ENCODE data around the gene NUP42.

The NUP42 gene

DNA sequence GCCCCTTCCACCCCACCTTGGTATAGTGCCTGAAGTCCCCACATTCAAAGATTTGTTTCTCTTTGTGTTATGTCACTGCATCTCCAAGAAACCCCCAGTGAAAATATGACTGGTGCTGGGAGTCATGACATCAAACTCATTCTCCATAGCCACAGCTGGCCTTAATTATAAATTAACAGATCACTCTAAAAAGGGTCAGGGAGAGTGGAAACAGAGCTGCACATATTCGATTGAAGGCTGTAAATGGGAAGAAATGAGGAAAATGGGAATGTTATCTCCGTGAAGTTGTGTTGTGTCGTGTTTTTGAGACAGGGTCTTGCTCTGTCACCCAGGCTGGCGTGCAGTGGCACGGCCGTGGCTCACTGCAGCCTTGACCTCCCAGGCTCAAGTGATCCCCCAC, 24.2 kb upstream of the NUP42 start:
- H2BK12ac ChIP-seq (ENCODE audit: low read length): no peak overlapping the region
- 100% methylated on average over 2 of the region's 6 CpGs for whole genome bisulfite sequencing (ENCODE audit: extremely low coverage, insufficient coverage, insufficient read length)
- H2BK120ac ChIP-seq (ENCODE audit: insufficient read depth, low read length, poor library complexity): no peak overlapping the region
- H3K36me3 ChIP-seq (ENCODE audit: control insufficient read depth in 1 of 2, insufficient read depth in 2 of 2, low read length in 2 of 2): peaks cover 0 to 3% of the 10 kb centered on the region in 2 experiments
- H4K12ac ChIP-seq (ENCODE audit: low read depth, low read length): no peak overlapping the region
- H4K8ac ChIP-seq (ENCODE audit: low read depth, low read length): no peak overlapping the region
- H3K79me1 ChIP-seq (ENCODE audit: low read length): no peaks in the 10 kb centered on the region
- H4K91ac ChIP-seq (ENCODE audit: low read depth, low read length): no peak overlapping the region
- H3K14ac ChIP-seq (ENCODE audit: low read length): no peak overlapping the region
- no peaks in the 10 kb centered on the region for H3K27me3 ChIP-seq (ENCODE audit: insufficient read depth, low read length)
- H3K4me1 ChIP-seq (ENCODE audit: control insufficient read depth in 1 of 2, insufficient read depth in 2 of 2, low read length in 2 of 2): no peaks in the 10 kb centered on the region
- no peaks in the 10 kb centered on the region for H3K9me3 ChIP-seq (ENCODE audit: insufficient read depth, low read depth, low read length)
- no peak overlapping the region for H2AFZ ChIP-seq (ENCODE audit: insufficient read depth, low read length, poor library complexity)
- H3K4me2 ChIP-seq (ENCODE audit: low read length): no peak overlapping the region
- H3K27ac ChIP-seq (ENCODE audit: low read depth, low read length): no peak overlapping the region
- H2AK5ac ChIP-seq (ENCODE audit: low read length): no peak overlapping the region
- no peak overlapping the region for H3K23ac ChIP-seq (ENCODE audit: low read length)
- no peak overlapping the region for H3K4ac ChIP-seq (ENCODE audit: low read depth, low read length)
- H2BK5ac ChIP-seq (ENCODE audit: low read depth, low read length, poor library complexity): no peak overlapping the region
- no peak for DNase-seq
- no peak overlapping the region for H3K18ac ChIP-seq (ENCODE audit: low read length)
- H3K79me2 ChIP-seq (ENCODE audit: control insufficient read depth, insufficient read depth, low read length, poor library complexity): no peaks in the 10 kb centered on the region
- no peak overlapping the region for H3K9ac ChIP-seq (ENCODE audit: low read length)
- no peak overlapping the region for H3K4me3 ChIP-seq (ENCODE audit: low read depth, low read length)

DNA sequence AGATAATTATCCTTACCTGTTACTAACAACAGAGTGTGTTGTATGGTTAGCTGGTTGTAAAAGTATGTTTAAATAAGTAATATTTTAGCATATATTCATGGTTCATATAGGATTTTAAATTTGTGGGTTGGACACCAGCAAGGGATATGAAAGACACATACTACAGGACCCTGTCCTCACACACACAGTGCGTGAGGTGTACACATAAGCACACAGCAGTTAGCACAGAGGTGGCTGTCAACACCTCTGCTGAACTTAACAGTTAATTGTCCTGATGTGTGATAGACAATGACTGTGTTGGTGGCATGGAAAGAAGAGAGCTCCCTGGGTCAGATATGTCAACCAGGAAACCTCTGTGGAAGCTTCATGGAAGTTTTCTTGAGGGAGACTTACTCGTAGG, 23.3 kb upstream of the NUP42 start:
- Histone ChIP-seq H3K14ac (ENCODE audit: low read length) (no peak overlapping the region), H4K12ac (ENCODE audit: low read depth, low read length) (no peak overlapping the region), H3K9me3 (ENCODE audit: insufficient read depth, low read depth, low read length) (no peaks in the 10 kb centered on the region), H3K4me2 (ENCODE audit: low read length) (no peak overlapping the region), H2BK5ac (ENCODE audit: low read depth, low read length, poor library complexity) (no peak overlapping the region), H3K79me1 (ENCODE audit: low read length) (no peaks in the 10 kb centered on the region), H3K4me3 (ENCODE audit: low read depth, low read length) (no peak overlapping the region), H3K4ac (ENCODE audit: low read depth, low read length) (no peak overlapping the region), H3K9ac (ENCODE audit: low read length) (no peak overlapping the region), H3K79me2 (ENCODE audit: control insufficient read depth, insufficient read depth, low read length, poor library complexity) (no peaks in the 10 kb centered on the region), H3K23ac (ENCODE audit: low read length) (no peak overlapping the region), H2AFZ (ENCODE audit: insufficient read depth, low read length, poor library complexity) (no peak overlapping the region), H2AK5ac (ENCODE audit: low read length) (no peak overlapping the region), H3K36me3 (ENCODE audit: control insufficient read depth in 1 of 2, insufficient read depth in 2 of 2, low read length in 2 of 2) (peaks cover 0 to 3% of the 10 kb centered on the region in 2 experiments), H3K4me1 (ENCODE audit: control insufficient read depth in 1 of 2, insufficient read depth in 2 of 2, low read length in 2 of 2) (no peaks in the 10 kb centered on the region), H2BK12ac (ENCODE audit: low read length) (no peak overlapping the region), H4K8ac (ENCODE audit: low read depth, low read length) (no peak overlapping the region), H4K91ac (ENCODE audit: low read depth, low read length) (no peak overlapping the region), H3K18ac (ENCODE audit: low read length) (no peak overlapping the region), H2BK120ac (ENCODE audit: insufficient read depth, low read length, poor library complexity) (no peak overlapping the region), H3K27me3 (ENCODE audit: insufficient read depth, low read length) (no peaks in the 10 kb centered on the region), H3K27ac (ENCODE audit: low read depth, low read length) (no peak overlapping the region)
- no CpG with 5 or more reads among the region's 2 CpGs for WGBS (ENCODE audit: extremely low coverage, insufficient coverage, insufficient read length)
- no peak for DNase-seq

DNA sequence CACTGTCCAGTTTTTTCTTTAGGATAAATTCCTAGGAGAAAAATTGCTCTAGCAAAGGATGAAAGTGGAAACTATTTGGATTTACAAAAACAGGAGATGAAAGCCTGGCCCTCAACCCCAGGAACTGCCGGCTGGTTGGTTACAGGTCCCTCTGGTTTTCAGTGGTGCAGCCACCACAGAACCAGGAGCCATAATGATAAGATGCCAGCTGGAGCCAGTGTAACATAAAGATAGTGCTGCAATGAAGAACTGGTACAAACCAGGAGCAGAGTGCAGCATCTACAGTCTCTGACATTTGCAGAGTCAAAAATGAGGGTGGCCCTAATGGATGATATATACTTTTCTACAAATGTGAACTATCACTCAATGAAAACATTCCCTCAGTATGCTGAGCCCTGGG, 20.4 kb upstream of the NUP42 start:
- Histone ChIP-seq H4K12ac (ENCODE audit: low read depth, low read length) (no peak overlapping the region), H3K79me1 (ENCODE audit: low read length) (no peaks in the 10 kb centered on the region), H2BK120ac (ENCODE audit: insufficient read depth, low read length, poor library complexity) (no peak overlapping the region), H3K36me3 (ENCODE audit: control insufficient read depth in 1 of 2, insufficient read depth in 2 of 2, low read length in 2 of 2) (peaks cover 0 to 5% of the 10 kb centered on the region in 2 experiments), H3K18ac (ENCODE audit: low read length) (no peak overlapping the region), H3K4me2 (ENCODE audit: low read length) (no peak overlapping the region), H3K4me3 (ENCODE audit: low read depth, low read length) (no peak overlapping the region), H2AK5ac (ENCODE audit: low read length) (no peak overlapping the region), H3K27me3 (ENCODE audit: insufficient read depth, low read length) (no peaks in the 10 kb centered on the region), H4K8ac (ENCODE audit: low read depth, low read length) (no peak overlapping the region), H2BK12ac (ENCODE audit: low read length) (no peak overlapping the region), H3K14ac (ENCODE audit: low read length) (no peak overlapping the region), H2AFZ (ENCODE audit: insufficient read depth, low read length, poor library complexity) (no peak overlapping the region), H4K91ac (ENCODE audit: low read depth, low read length) (no peak overlapping the region), H3K27ac (ENCODE audit: low read depth, low read length) (no peak overlapping the region), H3K9ac (ENCODE audit: low read length) (no peak overlapping the region), H3K23ac (ENCODE audit: low read length) (no peak overlapping the region), H3K4ac (ENCODE audit: low read depth, low read length) (no peak overlapping the region), H3K9me3 (ENCODE audit: insufficient read depth, low read depth, low read length) (no peaks in the 10 kb centered on the region), H3K79me2 (ENCODE audit: control insufficient read depth, insufficient read depth, low read length, poor library complexity) (no peaks in the 10 kb centered on the region), H2BK5ac (ENCODE audit: low read depth, low read length, poor library complexity) (no peak overlapping the region), H3K4me1 (ENCODE audit: control insufficient read depth in 1 of 2, insufficient read depth in 2 of 2, low read length in 2 of 2) (no peaks in the 10 kb centered on the region)
- WGBS (ENCODE audit: extremely low coverage, insufficient coverage, insufficient read length): no CpG with 5 or more reads among the region's 1 CpG
- no peak for DNase-seq

DNA sequence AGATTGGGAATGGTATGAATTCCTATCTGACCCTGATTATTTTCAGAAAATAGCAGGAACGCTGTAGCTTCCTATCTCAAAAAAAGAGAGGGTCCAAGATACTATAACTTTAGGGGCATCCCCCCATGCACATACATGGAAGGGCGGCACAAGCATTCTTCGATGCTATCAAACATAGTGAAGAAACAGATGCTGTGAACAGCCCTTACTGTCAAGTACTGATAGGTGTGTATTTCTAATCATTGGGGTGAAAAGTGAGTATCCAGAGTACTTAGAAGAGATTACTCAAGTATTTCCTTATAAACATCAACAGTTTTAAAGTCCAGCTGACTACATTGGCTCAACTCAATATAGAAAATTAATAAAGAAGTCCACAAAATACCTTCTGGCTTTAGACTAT, 17.0 kb upstream of the NUP42 start:
- no peak for DNase-seq
- Histone ChIP-seq H3K27me3 (ENCODE audit: insufficient read depth, low read length) (no peaks in the 10 kb centered on the region), H2BK5ac (ENCODE audit: low read depth, low read length, poor library complexity) (no peak overlapping the region), H2BK12ac (ENCODE audit: low read length) (no peak overlapping the region), H2BK120ac (ENCODE audit: insufficient read depth, low read length, poor library complexity) (no peak overlapping the region), H3K4me3 (ENCODE audit: low read depth, low read length) (no peak overlapping the region), H3K27ac (ENCODE audit: low read depth, low read length) (no peak overlapping the region), H3K14ac (ENCODE audit: low read length) (no peak overlapping the region), H3K9me3 (ENCODE audit: insufficient read depth, low read depth, low read length) (no peaks in the 10 kb centered on the region), H3K79me2 (ENCODE audit: control insufficient read depth, insufficient read depth, low read length, poor library complexity) (no peaks in the 10 kb centered on the region), H4K12ac (ENCODE audit: low read depth, low read length) (no peak overlapping the region), H3K36me3 (ENCODE audit: control insufficient read depth in 1 of 2, insufficient read depth in 2 of 2, low read length in 2 of 2) (peaks cover 2% of the 10 kb centered on the region in 2 experiments), H3K4me1 (ENCODE audit: control insufficient read depth in 1 of 2, insufficient read depth in 2 of 2, low read length in 2 of 2) (no peaks in the 10 kb centered on the region), H2AK5ac (ENCODE audit: low read length) (no peak overlapping the region), H3K18ac (ENCODE audit: low read length) (no peak overlapping the region), H3K4ac (ENCODE audit: low read depth, low read length) (no peak overlapping the region), H3K9ac (ENCODE audit: low read length) (no peak overlapping the region), H4K8ac (ENCODE audit: low read depth, low read length) (no peak overlapping the region), H2AFZ (ENCODE audit: insufficient read depth, low read length, poor library complexity) (no peak overlapping the region), H3K4me2 (ENCODE audit: low read length) (no peak overlapping the region), H4K91ac (ENCODE audit: low read depth, low read length) (no peak overlapping the region), H3K23ac (ENCODE audit: low read length) (no peak overlapping the region), H3K79me1 (ENCODE audit: low read length) (no peaks in the 10 kb centered on the region)
- no CpG with 5 or more reads among the region's 3 CpGs for WGBS (ENCODE audit: extremely low coverage, insufficient coverage, insufficient read length)

Measured in trophoblast cell (in vitro differentiated cells and primary cell).